OCI-LY3 (cell line): ENCODE data around the gene FGF5.

ENCODE experiments used
- EZH2phosphoT487 ChIP-seq: fragments of 200-600 bp; shearing (Covaris generic); IDR thresholded peaks from 2 replicates; pipeline ENCODE4 v1.6.1; 2018; ENCODE audit warnings: antibody characterized with exemption, mixed run types, low read depth
- TF ChIP-seq, protein P1 (sequence below): fragments of 200-600, 300-600 bp; sonication (generic); IDR thresholded peaks from 2 replicates; pipeline ENCODE4 v1.5.1; 2014; ENCODE audit warnings: antibody characterized with exemption, low read length, low read depth

DNA sequence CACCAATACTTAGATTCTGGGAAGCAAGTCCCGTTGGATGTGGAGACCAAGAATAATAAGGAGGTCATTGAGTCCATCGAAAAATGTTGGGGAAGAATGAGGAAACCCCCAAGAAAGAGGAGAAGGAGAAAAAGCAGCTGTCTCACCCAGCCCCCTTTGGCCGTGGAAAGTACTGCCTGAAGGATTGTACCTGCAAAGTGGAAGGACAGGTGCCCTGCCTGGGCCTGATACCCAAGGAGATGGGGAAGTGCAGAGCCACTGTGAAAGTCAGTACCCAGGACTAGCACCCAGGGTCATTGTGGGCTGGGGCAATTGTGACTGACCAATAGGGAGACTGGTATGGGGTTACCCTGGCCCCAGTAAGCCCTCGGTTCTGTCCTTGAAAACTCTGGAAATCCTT, 55.3 kb downstream of the FGF5 start:
- TF ChIP-seq, protein P1, sequence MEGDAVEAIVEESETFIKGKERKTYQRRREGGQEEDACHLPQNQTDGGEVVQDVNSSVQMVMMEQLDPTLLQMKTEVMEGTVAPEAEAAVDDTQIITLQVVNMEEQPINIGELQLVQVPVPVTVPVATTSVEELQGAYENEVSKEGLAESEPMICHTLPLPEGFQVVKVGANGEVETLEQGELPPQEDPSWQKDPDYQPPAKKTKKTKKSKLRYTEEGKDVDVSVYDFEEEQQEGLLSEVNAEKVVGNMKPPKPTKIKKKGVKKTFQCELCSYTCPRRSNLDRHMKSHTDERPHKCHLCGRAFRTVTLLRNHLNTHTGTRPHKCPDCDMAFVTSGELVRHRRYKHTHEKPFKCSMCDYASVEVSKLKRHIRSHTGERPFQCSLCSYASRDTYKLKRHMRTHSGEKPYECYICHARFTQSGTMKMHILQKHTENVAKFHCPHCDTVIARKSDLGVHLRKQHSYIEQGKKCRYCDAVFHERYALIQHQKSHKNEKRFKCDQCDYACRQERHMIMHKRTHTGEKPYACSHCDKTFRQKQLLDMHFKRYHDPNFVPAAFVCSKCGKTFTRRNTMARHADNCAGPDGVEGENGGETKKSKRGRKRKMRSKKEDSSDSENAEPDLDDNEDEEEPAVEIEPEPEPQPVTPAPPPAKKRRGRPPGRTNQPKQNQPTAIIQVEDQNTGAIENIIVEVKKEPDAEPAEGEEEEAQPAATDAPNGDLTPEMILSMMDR: no peak
- TF ChIP-seq EZH2phosphoT487: no peak
